Hepatocyte (in vitro differentiated cells): ENCODE data around the gene HSPB7. TPM values are rescaled to one million over a fixed set of nuclear protein-coding genes. Genes with fewer than 3 reads are reported as not detected.

Experiments
- DNase-seq: peaks from one replicate; pipeline ENCODE4 v3.0.0-alpha.2; 2016; ENCODE audit warnings: low spot score
- H2AFZ ChIP-seq: fragments of 200-600 bp; sonication (generic); 2 replicates; pipeline ENCODE4 v1.6.0; 2016; ENCODE audit warnings: antibody characterized with exemption, mild to moderate bottlenecking
- H3K27ac ChIP-seq: fragments of 200-600 bp; sonication (generic); 2 replicates; pipeline ENCODE4 v1.5.1; 2016; ENCODE audit warnings: mild to moderate bottlenecking
- H3K27me3 ChIP-seq: fragments of 200-600 bp; sonication (generic); 2 replicates; pipeline ENCODE4 v1.6.1; 2016
- H3K36me3 ChIP-seq: fragments of 200-600 bp; sonication (generic); replicated peaks from 2 replicates; pipeline ENCODE4 v1.5.1; 2016; ENCODE audit warnings: low read depth; ENCODE audit not compliant: insufficient read depth
- H3K4me1 ChIP-seq: fragments of 200-600 bp; sonication (generic); 2 replicates; pipeline ENCODE4 v1.5.1; 2016; ENCODE audit warnings: mild to moderate bottlenecking, moderate library complexity; ENCODE audit not compliant: insufficient read depth
- H3K4me2 ChIP-seq: fragments of 200-600 bp; sonication (generic); 2 replicates; pipeline ENCODE4 v1.6.0; 2016
- H3K4me3 ChIP-seq: fragments of 200-600 bp; sonication (generic); 2 replicates; pipeline ENCODE4 v1.5.1; 2016; ENCODE audit warnings: mild to moderate bottlenecking
- H3K79me2 ChIP-seq: fragments of 200-600 bp; sonication (generic); 2 replicates; pipeline ENCODE4 v1.6.0; 2017; ENCODE audit warnings: mild to moderate bottlenecking
- H3K9me2 ChIP-seq: fragments of 200-600 bp; sonication (generic); replicated peaks from 2 replicates; pipeline ENCODE4 v1.6.0; 2017; ENCODE audit warnings: mild to moderate bottlenecking; ENCODE audit not compliant: insufficient read depth
- H3K9me3 ChIP-seq: fragments of 200-600 bp; sonication (generic); 2 replicates; pipeline ENCODE4 v1.5.1; 2016; ENCODE audit warnings: low read depth, mild to moderate bottlenecking
- H4K20me1 ChIP-seq: fragments of 200-600 bp; sonication (generic); 2 replicates; pipeline ENCODE4 v1.6.0; 2016; ENCODE audit warnings: mild to moderate bottlenecking; ENCODE audit not compliant: insufficient read depth, poor library complexity, severe bottlenecking
- EZH2 ChIP-seq: fragments of 200-600 bp; sonication (generic); IDR thresholded peaks from 2 replicates; pipeline ENCODE4 v1.6.1; 2016; ENCODE audit warnings: antibody characterized with exemption, mild to moderate bottlenecking, borderline replicate concordance
- EZH2phosphoT487 ChIP-seq: fragments of 200-600 bp; sonication (generic); IDR thresholded peaks from one replicate; pipeline ENCODE4 v1.6.1; 2018; ENCODE audit warnings: antibody characterized with exemption, mild to moderate bottlenecking, low read depth, moderate library complexity; ENCODE audit not compliant: unreplicated experiment, severe bottlenecking
- WGBS: methylation state at CpG from one replicate; pipeline ENCODE4 v1.1.6; 2016; ENCODE audit warnings: low lambda C conversion rate; ENCODE audit errors: missing lambda C conversion rate; 5-methylcytosine and 5-hydroxymethylcytosine counted together
- polyA plus RNA-seq: library from polyadenylated mRNA; unstranded; fragments of >200 nt; fragmentation: Nextera tagmentation; extraction: Ambion mirVana; gene quantifications from 2 replicates; pipeline ENCODE4 v1.2.1, GENCODE V29; 2016
- total RNA-seq: library from RNA; depleted of rRNA; stranded (reverse); fragments of >200 nt; gene quantifications from 2 replicates; pipeline ENCODE4 v1.2.3, GENCODE V29; 2014
- TF ChIP-seq, protein P1 (sequence below): fragments of 200-600 bp; sonication (generic); IDR thresholded peaks from 2 replicates; pipeline ENCODE4 v1.5.1; 2016; ENCODE audit warnings: antibody characterized with exemption, mild to moderate bottlenecking; ENCODE audit not compliant: poor library complexity

Gene HSPB7
- total and polyA plus RNA-seq, 2 experiments from 2014 or later: 17.4 to 59.4 TPM

DNA sequence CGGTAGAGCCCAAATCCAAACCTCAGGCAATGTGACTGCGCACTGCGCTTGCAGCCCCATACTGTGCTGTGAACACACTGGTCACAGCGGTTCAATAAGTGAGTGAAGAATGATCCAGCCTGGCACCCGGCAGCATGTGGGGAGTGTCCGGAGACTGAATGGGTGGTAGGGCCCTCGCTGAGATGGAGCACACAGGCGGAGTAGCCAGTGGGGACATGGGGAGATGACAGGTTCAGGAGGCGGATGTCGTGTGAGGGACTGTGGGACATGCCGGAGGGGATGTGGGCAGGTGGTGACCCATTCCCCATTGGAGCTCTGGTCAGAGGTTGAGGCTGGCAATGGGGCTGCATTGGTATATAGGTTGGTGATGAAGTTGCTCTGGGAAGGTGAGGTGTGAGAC lies 8.2 kb downstream of the HSPB7 start:
- H3K27ac ChIP-seq: no peak overlapping the region
- H3K4me1 ChIP-seq: peaks cover 22% of the 10 kb centered on the region
- no peaks in the 10 kb centered on the region for H3K79me2 ChIP-seq
- H3K9me2 ChIP-seq: no peaks in the 10 kb centered on the region
- WGBS: 95% methylated on average over 11 of the region's 11 CpGs
- no peak overlapping the region for H3K4me2 ChIP-seq
- no peaks in the 10 kb centered on the region for H3K9me3 ChIP-seq
- TF ChIP-seq, protein P1, sequence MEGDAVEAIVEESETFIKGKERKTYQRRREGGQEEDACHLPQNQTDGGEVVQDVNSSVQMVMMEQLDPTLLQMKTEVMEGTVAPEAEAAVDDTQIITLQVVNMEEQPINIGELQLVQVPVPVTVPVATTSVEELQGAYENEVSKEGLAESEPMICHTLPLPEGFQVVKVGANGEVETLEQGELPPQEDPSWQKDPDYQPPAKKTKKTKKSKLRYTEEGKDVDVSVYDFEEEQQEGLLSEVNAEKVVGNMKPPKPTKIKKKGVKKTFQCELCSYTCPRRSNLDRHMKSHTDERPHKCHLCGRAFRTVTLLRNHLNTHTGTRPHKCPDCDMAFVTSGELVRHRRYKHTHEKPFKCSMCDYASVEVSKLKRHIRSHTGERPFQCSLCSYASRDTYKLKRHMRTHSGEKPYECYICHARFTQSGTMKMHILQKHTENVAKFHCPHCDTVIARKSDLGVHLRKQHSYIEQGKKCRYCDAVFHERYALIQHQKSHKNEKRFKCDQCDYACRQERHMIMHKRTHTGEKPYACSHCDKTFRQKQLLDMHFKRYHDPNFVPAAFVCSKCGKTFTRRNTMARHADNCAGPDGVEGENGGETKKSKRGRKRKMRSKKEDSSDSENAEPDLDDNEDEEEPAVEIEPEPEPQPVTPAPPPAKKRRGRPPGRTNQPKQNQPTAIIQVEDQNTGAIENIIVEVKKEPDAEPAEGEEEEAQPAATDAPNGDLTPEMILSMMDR: no peak
- TF ChIP-seq EZH2: no peak
- TF ChIP-seq EZH2phosphoT487: no peak
- no peak overlapping the region for H3K4me3 ChIP-seq
- no peaks in the 10 kb centered on the region for H4K20me1 ChIP-seq
- no peak for DNase-seq
- H3K36me3 ChIP-seq: no peaks in the 10 kb centered on the region
- H2AFZ ChIP-seq: no peak overlapping the region
- no peaks in the 10 kb centered on the region for H3K27me3 ChIP-seq

DNA sequence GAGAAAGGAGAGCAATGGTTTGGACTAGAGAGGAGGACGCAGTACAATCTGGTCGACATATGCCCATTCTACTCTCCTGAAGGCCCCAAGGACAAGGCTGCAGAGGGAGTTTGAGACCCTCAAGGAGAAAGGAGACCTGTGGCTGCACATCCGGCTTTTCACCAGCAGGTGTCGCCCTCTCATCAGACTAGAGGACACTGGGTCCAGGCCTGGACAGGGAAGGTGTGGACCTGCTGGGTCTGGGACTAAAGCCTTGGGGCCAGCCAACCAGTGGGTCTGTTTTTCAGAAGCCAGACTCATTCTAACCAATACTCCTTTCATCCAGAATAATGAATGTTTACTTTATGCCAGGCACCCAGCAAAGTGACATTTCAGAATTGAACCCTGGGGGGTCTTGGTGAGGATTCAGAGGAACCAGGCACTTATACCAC lies 8.8 kb downstream of the HSPB7 start:
- H3K4me2 ChIP-seq: no peak overlapping the region
- no peaks in the 10 kb centered on the region for H3K79me2 ChIP-seq
- H4K20me1 ChIP-seq: no peaks in the 10 kb centered on the region
- H3K4me3 ChIP-seq: no peak overlapping the region
- no peak overlapping the region for H3K27ac ChIP-seq
- H3K4me1 ChIP-seq: peaks cover 17% of the 10 kb centered on the region
- WGBS: 3% methylated on average over 4 of the region's 4 CpGs
- H2AFZ ChIP-seq: no peak overlapping the region
- H3K36me3 ChIP-seq: no peaks in the 10 kb centered on the region
- no peaks in the 10 kb centered on the region for H3K9me3 ChIP-seq
- no peaks in the 10 kb centered on the region for H3K9me2 ChIP-seq
- peak; percentile 91 for DNase-seq
- H3K27me3 ChIP-seq: no peaks in the 10 kb centered on the region
- no peak for TF ChIP-seq EZH2phosphoT487
- TF ChIP-seq, protein P1: peak; percentile 93

DNA sequence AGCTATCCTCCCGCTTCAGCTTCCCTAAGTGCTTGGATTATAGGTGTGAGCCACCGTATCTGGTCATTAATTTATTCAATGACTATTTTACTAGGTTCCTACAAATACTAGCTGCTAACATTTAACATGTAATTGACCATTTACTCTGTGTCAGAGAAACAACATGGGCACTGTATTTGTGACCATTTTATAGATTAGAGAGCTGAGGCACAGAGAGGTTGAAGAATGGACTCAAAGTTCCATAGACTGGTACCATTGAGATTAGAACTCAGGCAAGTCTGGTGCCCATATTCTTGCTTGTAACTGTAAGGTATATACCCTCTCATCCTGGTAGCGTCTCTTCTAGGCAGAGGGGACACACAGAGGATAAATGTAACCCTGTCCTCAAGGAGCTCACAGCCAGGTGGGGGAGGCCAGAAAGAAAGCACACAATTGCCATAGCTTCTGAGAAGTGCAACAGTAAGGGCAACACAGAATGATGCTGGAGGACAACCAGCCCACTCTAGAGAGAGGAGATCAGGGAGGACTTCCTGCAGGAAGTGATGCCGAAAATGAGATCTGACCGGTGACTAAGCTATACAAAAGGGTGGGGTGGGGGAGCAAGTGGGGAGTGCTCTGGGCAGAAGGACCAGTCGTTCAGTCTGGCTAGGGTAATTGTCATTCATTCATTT lies 10.0 kb downstream of the HSPB7 start:
- Histone ChIP-seq H3K79me2 (no peaks in the 10 kb centered on the region), H3K4me2 (no peak overlapping the region), H3K9me3 (no peaks in the 10 kb centered on the region), H3K9me2 (no peaks in the 10 kb centered on the region), H2AFZ (no peak overlapping the region), H3K27ac (no peak overlapping the region), H4K20me1 (no peaks in the 10 kb centered on the region), H3K27me3 (no peaks in the 10 kb centered on the region), H3K4me1 (peaks cover 5% of the 10 kb centered on the region), H3K36me3 (no peaks in the 10 kb centered on the region), H3K4me3 (no peak overlapping the region)
- WGBS: 84% methylated on average over 6 of the region's 6 CpGs
- no peak for DNase-seq
- TF ChIP-seq EZH2 (no peak), EZH2phosphoT487 (no peak)
- TF ChIP-seq, protein P1: no peak
